IPS-NIHi7 (cell line): ENCODE results near the gene MTARC1.

ENCODE experiments used
- DNase-seq: peaks from one replicate; pipeline ENCODE4 v3.0.0; 2012; ENCODE audit warnings: mixed read lengths; ENCODE audit errors: extremely low spot score

Gene MTARC1

DNA sequence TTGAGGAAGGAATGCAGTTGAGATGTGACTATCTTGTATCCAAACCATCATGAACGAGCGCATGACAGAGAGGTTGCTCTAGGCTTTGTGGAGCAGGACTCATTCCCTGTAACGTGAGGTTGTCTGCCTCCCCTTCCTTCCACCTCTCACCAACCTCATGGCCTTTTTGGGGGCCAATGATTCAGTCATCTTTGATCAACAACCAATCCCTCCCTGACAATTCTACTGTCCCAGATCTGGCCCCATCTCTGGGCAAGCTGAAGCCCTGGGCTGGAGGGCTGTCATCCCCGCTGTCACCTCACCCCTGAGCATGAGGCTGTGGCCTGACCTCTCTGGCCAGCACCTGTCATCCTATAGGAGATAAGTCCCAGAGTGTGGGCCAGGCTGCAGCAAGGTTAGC lies 19.7 kb downstream of the MTARC1 start:
- no peak for DNase-seq

- no peak for DNase-seq
These were observed 21.0 kb downstream of the MTARC1 start for GRCh38 chr1:220807726-220808125.

GRCh38 chr1:220808345-220809186 lies 21.9 kb downstream of the MTARC1 start:
- no peak for DNase-seq

DNA sequence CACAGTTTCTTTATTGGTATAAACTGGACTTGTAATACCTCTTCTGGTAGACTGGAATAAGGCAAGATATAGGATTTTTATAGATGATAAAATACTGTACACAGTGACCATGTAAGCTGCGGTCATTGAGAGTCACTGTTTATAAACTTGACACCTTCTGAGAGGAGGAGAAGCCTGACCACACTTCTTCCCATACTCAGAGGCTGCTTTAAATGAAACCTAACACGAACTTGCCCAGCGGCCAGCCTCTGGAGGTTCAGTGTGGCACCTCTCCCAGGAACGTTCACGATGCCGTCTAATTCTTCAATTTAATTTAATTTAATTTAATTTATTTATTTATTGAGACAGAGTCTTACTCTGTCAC lies 22.5 kb downstream of the MTARC1 start:
- DNase-seq: no peak

DNA sequence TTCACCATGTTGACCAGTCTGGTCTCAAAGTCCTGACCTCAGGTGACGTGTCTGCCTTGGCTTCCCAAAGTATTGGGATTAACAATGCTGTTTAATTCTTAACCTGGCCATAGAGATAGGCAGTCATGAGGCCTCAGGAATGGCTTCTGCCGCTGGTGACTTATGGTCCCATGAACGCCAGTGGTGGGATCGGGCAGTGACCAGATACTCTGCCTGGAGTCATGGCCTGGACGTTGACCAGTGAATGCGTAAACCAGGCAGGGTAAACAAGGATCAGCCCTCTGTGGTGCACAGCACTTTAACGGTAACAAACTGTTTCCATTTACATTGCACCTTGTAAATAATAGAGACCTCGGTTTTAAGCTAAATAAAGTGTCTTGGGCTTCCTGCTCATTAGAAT lies 23.0 kb downstream of the MTARC1 start:
- no peak for DNase-seq

DNA sequence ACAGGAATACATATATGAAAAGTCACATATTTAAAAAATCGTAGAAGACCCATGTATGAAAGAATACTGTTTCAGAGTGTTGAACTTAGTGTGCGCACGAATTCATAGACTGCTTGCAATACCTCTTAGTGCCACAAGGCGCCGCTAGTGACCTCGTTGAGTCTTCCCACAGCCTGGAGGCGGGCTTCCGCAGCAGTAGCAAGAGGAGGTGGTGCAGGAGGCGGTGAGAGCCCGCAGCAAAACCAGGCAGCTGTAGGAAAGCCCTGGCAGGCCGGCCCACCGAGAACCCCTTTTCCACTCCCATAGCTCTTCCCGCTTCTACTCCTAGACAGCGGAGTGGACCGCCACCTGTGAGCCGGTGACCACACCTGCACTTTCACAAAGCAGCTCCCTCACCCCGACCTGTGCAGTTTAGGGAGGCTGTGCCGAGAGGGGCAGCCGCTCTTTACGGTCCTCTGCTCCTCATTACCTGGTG lies 23.5 kb downstream of the MTARC1 start:
- peak; percentile 90 for DNase-seq

DNA sequence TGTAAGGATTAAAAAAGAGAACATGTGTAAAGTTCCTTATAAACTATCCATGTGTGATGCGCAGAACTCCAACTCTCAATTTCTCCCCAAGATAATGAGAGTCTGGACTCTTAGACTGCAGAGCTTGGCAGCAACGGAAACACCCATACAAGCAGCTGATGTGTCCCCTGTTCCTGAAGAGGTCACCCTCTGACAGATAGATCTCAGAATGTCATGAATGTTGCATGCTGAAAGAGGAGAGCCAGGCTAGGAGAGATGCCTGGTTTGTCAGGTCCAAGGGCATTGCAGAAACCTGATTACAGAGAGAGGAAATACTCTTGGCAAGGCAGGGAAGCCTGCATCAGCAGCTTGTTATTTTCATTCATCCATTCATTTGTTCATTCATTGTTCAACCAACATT lies 24.2 kb downstream of the MTARC1 start:
- no peak for DNase-seq

DNA sequence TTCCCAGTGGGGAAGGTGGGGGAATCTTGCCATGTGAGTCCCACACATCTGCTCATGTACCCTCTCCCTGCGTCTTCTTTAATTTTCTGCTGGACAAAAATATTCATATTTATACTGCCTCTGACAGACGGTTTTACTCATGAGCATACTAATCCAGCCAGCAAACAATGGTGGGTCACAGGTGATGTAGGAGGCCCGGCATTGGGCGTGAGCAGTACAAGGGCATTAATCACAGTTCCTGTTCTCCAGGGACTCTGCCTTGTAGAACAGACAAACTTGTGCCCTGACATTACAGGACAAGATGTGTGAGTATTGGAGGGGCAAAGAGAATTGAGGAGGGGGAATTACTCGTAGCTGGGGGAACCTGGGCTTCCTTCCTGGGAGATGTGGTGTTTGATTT lies 25.0 kb downstream of the MTARC1 start:
- DNase-seq: no peak

GRCh38 chr1:220812308-220812707 lies 25.6 kb downstream of the MTARC1 start:
- DNase-seq: no peak

DNA sequence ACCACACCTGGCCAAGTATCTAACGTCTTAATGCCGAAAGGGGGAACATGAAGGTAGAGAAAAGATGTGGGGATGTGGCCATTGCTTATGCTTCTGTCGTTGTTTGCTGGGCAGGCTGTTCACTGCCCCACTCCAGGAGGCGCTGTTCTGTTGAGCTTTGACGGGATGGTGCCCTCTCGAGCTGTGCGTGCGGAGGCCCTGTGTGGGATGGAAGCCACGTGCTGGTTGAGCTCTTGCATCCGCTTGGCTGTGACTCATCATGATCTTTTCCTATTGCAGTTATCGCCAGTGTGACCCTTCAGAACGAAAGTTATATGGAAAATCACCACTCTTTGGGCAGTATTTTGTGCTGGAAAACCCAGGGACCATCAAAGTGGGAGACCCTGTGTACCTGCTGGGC lies 26.3 kb downstream of the MTARC1 start:
- DNase-seq: peak; percentile 47

GRCh38 chr1:220815409-220815808 lies 28.7 kb downstream of the MTARC1 start:
- DNase-seq: no peak

DNA sequence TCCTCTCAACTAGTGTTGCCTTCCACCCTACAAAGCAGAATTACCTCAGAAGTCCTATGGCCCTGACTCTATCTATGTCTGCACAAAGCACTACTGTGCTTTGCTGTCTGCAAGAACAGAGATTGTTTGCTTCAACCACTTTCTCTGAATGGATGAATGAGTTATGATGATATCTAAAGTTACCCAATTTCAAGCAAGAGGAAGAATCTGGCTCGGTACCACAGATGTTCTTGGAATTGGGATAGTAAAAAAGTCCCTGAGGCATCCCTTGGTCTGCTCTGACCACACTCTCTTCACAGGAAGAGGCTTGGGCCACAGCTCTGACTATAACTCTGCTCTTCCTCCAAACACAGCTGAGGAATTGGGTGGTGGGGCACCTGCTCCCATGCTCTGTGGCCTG lies 31.2 kb downstream of the MTARC1 start:
- no peak for DNase-seq

DNA sequence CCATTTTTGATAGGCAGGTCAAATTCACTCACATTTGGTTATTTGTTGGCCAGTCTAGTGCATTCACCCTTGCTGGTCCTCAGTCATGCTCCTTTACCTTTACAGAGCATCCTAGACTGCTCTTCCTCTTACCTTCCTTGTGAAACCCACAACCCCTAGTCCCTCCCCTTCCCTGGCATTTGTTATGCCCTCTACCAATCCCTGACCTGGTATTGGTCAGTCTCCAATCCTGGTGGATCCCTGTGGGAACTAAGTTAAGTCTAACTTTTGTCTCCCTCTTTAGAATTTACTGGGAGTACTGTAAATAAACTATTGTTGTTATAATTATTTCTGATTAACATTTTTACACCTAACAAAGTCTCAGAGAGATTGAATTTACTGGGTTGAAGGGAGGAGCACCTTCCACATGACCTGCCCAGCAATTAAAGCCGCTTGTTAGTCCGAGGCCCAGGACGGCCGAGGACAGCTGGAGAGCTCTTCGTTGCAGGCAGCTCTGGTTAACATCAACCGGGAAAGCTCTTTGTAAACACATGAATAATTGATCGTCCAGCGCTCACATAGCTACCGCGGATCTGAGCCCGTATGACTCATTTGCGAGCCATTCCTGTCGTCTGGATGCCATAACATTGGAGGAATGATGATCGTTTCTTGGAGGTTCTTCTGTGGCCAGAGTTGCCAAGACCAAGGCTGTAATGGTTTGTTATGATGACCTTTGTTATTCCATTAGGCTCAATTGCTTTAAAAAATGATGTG lies 31.9 kb downstream of the MTARC1 start:
- DNase-seq: peak; percentile 55

DNA sequence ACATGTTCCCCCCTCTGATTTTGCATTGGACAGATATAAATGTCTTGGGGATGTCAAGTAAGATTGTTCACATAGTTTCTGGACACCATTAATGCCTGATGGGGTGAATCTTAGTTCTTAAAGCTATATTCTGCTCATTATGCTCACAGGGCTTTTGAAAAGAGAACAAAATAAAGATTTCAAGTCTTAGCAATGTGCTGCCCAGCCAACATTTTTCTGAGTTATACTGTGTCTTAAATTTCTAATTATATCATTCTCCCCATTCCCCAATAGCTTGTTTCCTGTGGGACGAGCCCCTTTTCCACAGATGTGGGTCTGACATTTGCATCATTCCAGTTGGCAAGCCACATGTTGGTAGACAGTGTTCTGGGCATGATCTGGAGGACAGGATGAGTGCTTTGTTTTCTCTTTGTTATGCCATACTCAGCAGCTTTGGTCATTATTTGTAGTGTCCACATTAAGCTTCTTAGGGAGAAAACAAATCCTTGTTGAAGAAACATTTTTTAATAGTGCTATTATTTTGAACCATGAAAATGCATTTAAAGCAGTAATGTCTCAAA lies 32.8 kb downstream of the MTARC1 start:
- DNase-seq: no peak

GRCh38 chr1:220824031-220824989 lies 37.6 kb downstream of the MTARC1 start:
- DNase-seq: no peak

DNA sequence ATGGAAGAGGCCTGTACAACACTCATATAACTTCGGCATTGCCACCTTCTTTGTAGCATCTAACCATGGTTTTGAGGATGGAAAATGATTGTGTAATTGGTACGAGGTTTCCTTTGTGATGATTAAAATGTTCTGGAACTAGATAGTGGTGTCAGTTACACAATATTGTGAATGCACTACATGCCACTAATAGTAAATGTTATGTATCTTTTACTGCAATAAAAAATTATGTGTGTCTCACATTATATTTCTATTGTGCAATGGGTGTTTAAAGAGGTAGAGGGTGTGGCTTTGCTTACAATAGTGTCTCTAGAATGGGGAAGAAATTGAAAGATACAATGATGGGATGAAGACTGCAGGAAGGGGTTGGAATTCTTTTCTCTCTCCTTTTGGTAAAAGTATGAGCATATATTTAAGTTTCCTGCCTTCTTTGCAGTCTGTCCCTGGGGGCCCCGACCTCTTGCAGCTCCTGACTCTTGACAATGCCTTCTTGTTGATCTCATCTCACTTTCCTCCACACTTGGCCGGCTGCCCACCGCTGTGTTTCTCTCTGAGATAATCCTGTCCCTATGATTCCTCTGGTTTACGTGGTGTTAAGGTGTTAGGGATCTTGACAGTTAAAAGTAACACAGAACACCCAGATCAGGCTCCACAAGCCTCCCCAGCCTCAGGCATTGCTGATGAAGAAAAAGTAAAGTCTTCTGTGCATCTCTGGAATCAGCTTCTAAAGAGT lies 39.3 kb downstream of the MTARC1 start:
- DNase-seq: no peak

DNA sequence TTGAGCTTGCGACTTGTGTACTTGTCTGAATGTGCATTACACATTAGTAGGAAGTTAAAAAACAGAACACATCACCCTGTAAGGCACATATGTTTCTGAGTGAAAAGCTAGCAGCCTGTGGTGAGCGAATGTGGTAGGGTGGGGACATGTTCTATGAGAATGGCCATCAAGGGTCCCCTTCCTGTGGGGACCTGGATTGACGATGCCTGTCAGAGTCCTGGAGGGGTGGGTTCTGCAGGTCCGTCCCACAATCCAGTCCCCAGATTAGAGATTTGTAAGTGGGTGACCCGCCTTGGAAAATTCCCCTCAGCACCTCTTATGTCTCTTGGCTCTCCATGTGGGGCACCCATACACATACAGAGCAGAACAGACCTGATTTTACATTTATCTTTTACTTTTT lies 40.0 kb downstream of the MTARC1 start:
- no peak for DNase-seq

GRCh38 chr1:220827445-220828178 lies 40.9 kb downstream of the MTARC1 start:
- peak; percentile 21 for DNase-seq

- DNase-seq: no peak
These were observed 41.4 kb downstream of the MTARC1 start for GRCh38 chr1:220828179-220828490.

GRCh38 chr1:220828950-220829586 lies 42.4 kb downstream of the MTARC1 start:
- DNase-seq: no peak
